Right cardiac atrium (tissue), 5 donors: ENCODE results near the gene KIF14. TPM values are rescaled to one million over a fixed set of nuclear protein-coding genes. Genes with fewer than 3 reads are reported as not detected.
"Not testable (repeated sequence)": the region's sequence is repeated elsewhere in the genome, so short reads cannot be mapped to it uniquely, and the experiment has no call there.

ENCODE experiments used
- ATAC-seq, 2 donors: fragments of 200-7000 bp; cut with Tn5 transposase; one replicate each; pipeline versions ENCODE4 v1.8.0 to v1.9.1; 2020; ENCODE audit warnings: moderate library complexity in 2 of 2, mild to moderate bottlenecking in 1 of 2
- DNase-seq, 3 donors: peaks; one replicate each; pipeline ENCODE4 v3.0.0-alpha.2; 2020
- H3K27ac ChIP-seq: one replicate; pipeline ENCODE4 v1.5.1; 2013; ENCODE audit warnings: mild to moderate bottlenecking, low read length, control low read depth, moderate library complexity
- H3K27me3 ChIP-seq: one replicate; pipeline ENCODE4 v1.6.1; 2013; ENCODE audit not compliant: control insufficient read depth, insufficient read depth
- H3K4me1 ChIP-seq: one replicate; pipeline ENCODE4 v1.6.1; 2013; ENCODE audit warnings: low read length; ENCODE audit not compliant: control insufficient read depth, insufficient read depth
- H3K4me3 ChIP-seq: one replicate; pipeline ENCODE4 v1.5.1; 2013; ENCODE audit warnings: low read length, control low read depth
- H3K9me3 ChIP-seq: one replicate; pipeline ENCODE4 v1.6.1; 2013; ENCODE audit warnings: low read length; ENCODE audit not compliant: control insufficient read depth
- WGBS: extraction: QIAGEN DNeasy Blood & Tissue Kit; methylation state at CpG from one replicate; pipeline ENCODE4 v1.1.7; 2013; 5-methylcytosine and 5-hydroxymethylcytosine counted together
- intact Hi-C, 4 donors: fragments of 100-400 bp; cut with DNase I; formaldehyde crosslinking; loops; one replicate each; pipeline versions ENCODE4 v1.11.0 to v1.14.0; 2022 to 2023
- polyA plus RNA-seq: library from polyadenylated mRNA; stranded (reverse); fragments of 200-250 nt; gene quantifications from one replicate; pipeline ENCODE4 v1.2.3, GENCODE V29; 2013
- total RNA-seq, 4 donors: library from RNA; stranded (reverse); fragmentation: NEBNext Ultra II Directional; extraction: Animal tissue kit (Norgen Biotek cat#: 25700); gene quantifications; one replicate each; pipeline ENCODE4 v1.2.1, GENCODE V29; 2021
- donor health status: healthy with polysubstance abuse.
- donor health status: DM: no; HTN: yes; CAD: no.
- donor health status: DM: no; HTN: no; CAD: no.
- donor health status: DM: no; HTN: yes; CAD: no; lungs with severe emphysema.
- donor health status: DM: yes; HTN: yes; CAD: no.

KIF14 gene
- total and polyA plus RNA-seq, 5 donors = 0.02 to 0.37 (median 0.17) TPM

GRCh38 chr1:200602632-200603031 is 17.9 kb downstream of the KIF14 start:
- 98% methylated on average over 1 of the region's 1 CpG for WGBS
- Histone ChIP-seq H3K4me1 (no peaks in the 10 kb centered on the region), H3K27ac (no peak overlapping the region), H3K9me3 (no peaks in the 10 kb centered on the region), H3K27me3 (no peaks in the 10 kb centered on the region), H3K4me3 (no peak overlapping the region)
- ATAC-seq (no peak), DNase-seq (no peak)
- intact Hi-C loops = no loop called here

- intact Hi-C loops = no loop called here
- no peaks in the 10 kb centered on the region for H3K27me3 ChIP-seq
- ATAC-seq (no peak), DNase-seq (no peak)
- no peaks in the 10 kb centered on the region for H3K9me3 ChIP-seq
- H3K4me1 ChIP-seq = no peaks in the 10 kb centered on the region
- no peak overlapping the region for H3K4me3 ChIP-seq
- no peak overlapping the region for H3K27ac ChIP-seq
- 96% methylated on average over 1 of the region's 1 CpG for WGBS
These were observed 30.6 kb downstream of the KIF14 start for GRCh38 chr1:200590001-200590400.

- peak; percentile 54 for ATAC-seq
- intact Hi-C loops = no loop called here
- Histone ChIP-seq H3K27me3 (no peaks in the 10 kb centered on the region), H3K27ac (no peak overlapping the region), H3K4me1 (no peaks in the 10 kb centered on the region), H3K4me3 (no peak overlapping the region), H3K9me3 (no peaks in the 10 kb centered on the region)
- no peak for DNase-seq
These were observed 31.9 kb downstream of the KIF14 start for GRCh38 chr1:200588698-200589097.

GRCh38 chr1:200564319-200564718 is 56.2 kb downstream of the KIF14 start:
- Histone ChIP-seq H3K4me1 (no peaks in the 10 kb centered on the region), H3K9me3 (no peaks in the 10 kb centered on the region), H3K4me3 (no peak overlapping the region), H3K27ac (no peak overlapping the region), H3K27me3 (no peaks in the 10 kb centered on the region)
- whole genome bisulfite sequencing = 100% methylated on average over 1 of the region's 1 CpG
- no peak for DNase-seq
- intact Hi-C loops = no loop called here
- no peak for ATAC-seq

GRCh38 chr1:200561856-200562214 is 58.7 kb downstream of the KIF14 start:
- 56% methylated on average over 1 of the region's 1 CpG for WGBS
- intact Hi-C loops = no loop called here

GRCh38 chr1:200558866-200559459 is 61.6 kb downstream of the KIF14 start:
- intact Hi-C loops = no loop called here
- no peak overlapping the region for H3K27ac ChIP-seq
- H3K4me1 ChIP-seq = no peaks in the 10 kb centered on the region
- ATAC-seq = peak in 1 of 2 donors; percentile 31
- no peak overlapping the region for H3K4me3 ChIP-seq
- no peaks in the 10 kb centered on the region for H3K9me3 ChIP-seq
- no peaks in the 10 kb centered on the region for H3K27me3 ChIP-seq
- 50% methylated on average over 2 of the region's 2 CpGs for WGBS
- no peak for DNase-seq

More at GRCh38 chr1:200561856-200562214, 58.7 kb downstream of the KIF14 start:
- ATAC-seq = no peak
- no peak overlapping the region for H3K4me3 ChIP-seq
- no peak overlapping the region for H3K27ac ChIP-seq
- H3K9me3 ChIP-seq = no peaks in the 10 kb centered on the region
- no peak for DNase-seq
- H3K4me1 ChIP-seq = no peaks in the 10 kb centered on the region
- H3K27me3 ChIP-seq = no peaks in the 10 kb centered on the region

GRCh38 chr1:200556002-200556401 is 64.5 kb downstream of the KIF14 start:
- ATAC-seq (no peak), DNase-seq (no peak)
- no peak overlapping the region for H3K27ac ChIP-seq
- no peaks in the 10 kb centered on the region for H3K9me3 ChIP-seq
- no peaks in the 10 kb centered on the region for H3K27me3 ChIP-seq
- H3K4me3 ChIP-seq = no peak overlapping the region
- intact Hi-C loops = no loop called here
- no peaks in the 10 kb centered on the region for H3K4me1 ChIP-seq

- intact Hi-C loops, ATAC-seq, H3K27me3 ChIP-seq, H3K4me3 ChIP-seq, DNase-seq, H3K4me1 ChIP-seq, H3K27ac ChIP-seq, H3K9me3 ChIP-seq: not testable (repeated sequence)
- WGBS = 96% methylated on average over 6 of the region's 6 CpGs
These were observed 67.8 kb downstream of the KIF14 start for GRCh38 chr1:200552737-200553136.

- DNase-seq (no peak), ATAC-seq (no peak)
- no peak overlapping the region for H3K4me3 ChIP-seq
- H3K4me1 ChIP-seq = no peaks in the 10 kb centered on the region
- intact Hi-C loops = no loop called here
- no peaks in the 10 kb centered on the region for H3K9me3 ChIP-seq
- no peaks in the 10 kb centered on the region for H3K27me3 ChIP-seq
- H3K27ac ChIP-seq = no peak overlapping the region
These were observed 70.2 kb downstream of the KIF14 start for GRCh38 chr1:200550367-200550766.

- 58% methylated on average over 4 of the region's 4 CpGs for WGBS
- no peak overlapping the region for H3K4me3 ChIP-seq
These were observed 73.2 kb downstream of the KIF14 start for GRCh38 chr1:200547386-200547785.

GRCh38 chr1:200546577-200546976 is 74.0 kb downstream of the KIF14 start:
- ATAC-seq = no peak
- no peak for DNase-seq
- intact Hi-C loops = no loop called here
- Histone ChIP-seq H3K27me3 (no peaks in the 10 kb centered on the region), H3K9me3 (no peaks in the 10 kb centered on the region), H3K4me1 (no peaks in the 10 kb centered on the region), H3K27ac (no peak overlapping the region), H3K4me3 (no peak overlapping the region)
- 89% methylated on average over 6 of the region's 6 CpGs for whole genome bisulfite sequencing

More at GRCh38 chr1:200547386-200547785, 73.2 kb downstream of the KIF14 start:
- ATAC-seq (no peak), DNase-seq (no peak)
- Histone ChIP-seq H3K4me1 (no peaks in the 10 kb centered on the region), H3K27me3 (no peaks in the 10 kb centered on the region), H3K9me3 (no peaks in the 10 kb centered on the region), H3K27ac (no peak overlapping the region)
- intact Hi-C loops = no loop called here

GRCh38 chr1:200542162-200542561 is 78.4 kb downstream of the KIF14 start:
- Histone ChIP-seq H3K4me3 (no peak overlapping the region), H3K27me3 (no peaks in the 10 kb centered on the region), H3K9me3 (no peaks in the 10 kb centered on the region), H3K4me1 (no peaks in the 10 kb centered on the region), H3K27ac (no peak overlapping the region)
- intact Hi-C loops = no loop called here
- 86% methylated on average over 2 of the region's 2 CpGs for WGBS
- ATAC-seq = no peak
- DNase-seq = no peak
